ENCODE results near the gene TMEM255A. TPM values are rescaled to one million over a fixed set of nuclear protein-coding genes. Genes with fewer than 3 reads are reported as not detected.

TMEM255A gene
- total RNA-seq, 1 donor: not detected

GRCh38 chrX:120253784-120254183 lies 57.5 kb downstream of the TMEM255A start:
- no peak for DNase-seq (ENCODE audit: low read depth)
- TF ChIP-seq, protein P1, sequence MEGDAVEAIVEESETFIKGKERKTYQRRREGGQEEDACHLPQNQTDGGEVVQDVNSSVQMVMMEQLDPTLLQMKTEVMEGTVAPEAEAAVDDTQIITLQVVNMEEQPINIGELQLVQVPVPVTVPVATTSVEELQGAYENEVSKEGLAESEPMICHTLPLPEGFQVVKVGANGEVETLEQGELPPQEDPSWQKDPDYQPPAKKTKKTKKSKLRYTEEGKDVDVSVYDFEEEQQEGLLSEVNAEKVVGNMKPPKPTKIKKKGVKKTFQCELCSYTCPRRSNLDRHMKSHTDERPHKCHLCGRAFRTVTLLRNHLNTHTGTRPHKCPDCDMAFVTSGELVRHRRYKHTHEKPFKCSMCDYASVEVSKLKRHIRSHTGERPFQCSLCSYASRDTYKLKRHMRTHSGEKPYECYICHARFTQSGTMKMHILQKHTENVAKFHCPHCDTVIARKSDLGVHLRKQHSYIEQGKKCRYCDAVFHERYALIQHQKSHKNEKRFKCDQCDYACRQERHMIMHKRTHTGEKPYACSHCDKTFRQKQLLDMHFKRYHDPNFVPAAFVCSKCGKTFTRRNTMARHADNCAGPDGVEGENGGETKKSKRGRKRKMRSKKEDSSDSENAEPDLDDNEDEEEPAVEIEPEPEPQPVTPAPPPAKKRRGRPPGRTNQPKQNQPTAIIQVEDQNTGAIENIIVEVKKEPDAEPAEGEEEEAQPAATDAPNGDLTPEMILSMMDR (IDR thresholded peaks at IDR 0.05; ENCODE audit: insufficient read depth, low read length): no peak

DNA sequence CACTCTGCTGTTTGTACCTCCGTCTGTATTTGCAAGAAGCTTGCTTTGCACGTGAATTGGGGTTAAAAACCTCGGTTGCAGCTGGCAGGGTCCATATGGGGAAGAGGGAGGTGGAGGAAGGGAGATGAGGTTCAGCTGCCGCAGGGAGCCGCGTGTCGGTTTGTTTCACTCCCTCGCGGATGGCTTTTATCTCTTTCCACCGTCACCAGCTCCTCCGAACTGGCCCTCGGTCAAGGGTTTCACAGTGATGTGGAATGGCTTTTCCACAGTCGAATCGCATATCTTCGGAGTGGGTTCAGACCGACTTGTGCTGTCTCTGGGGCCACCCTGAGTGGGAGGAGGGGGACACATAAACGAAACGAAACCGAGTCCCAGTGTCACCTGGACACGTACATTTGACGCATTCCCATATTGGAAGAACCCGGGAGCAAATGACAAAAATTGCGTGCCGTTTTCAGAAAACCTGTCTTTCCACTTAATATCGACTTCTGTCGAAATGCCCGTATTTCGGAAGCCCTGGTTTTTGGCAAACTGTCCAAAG lies 59.7 kb downstream of the TMEM255A start:
- peak overlapping the region; percentile 73 for H3K4me3 ChIP-seq (ENCODE audit: low read depth, low read length)
- TF ChIP-seq, protein P1 (IDR thresholded peaks at IDR 0.05; ENCODE audit: insufficient read depth, low read length): no peak
- peak; percentile 32 for DNase-seq (ENCODE audit: low read depth)

More at GRCh38 chrX:120253784-120254183, 57.5 kb downstream of the TMEM255A start:
- H3K4me3 ChIP-seq (ENCODE audit: low read depth, low read length): no peak overlapping the region

DNA sequence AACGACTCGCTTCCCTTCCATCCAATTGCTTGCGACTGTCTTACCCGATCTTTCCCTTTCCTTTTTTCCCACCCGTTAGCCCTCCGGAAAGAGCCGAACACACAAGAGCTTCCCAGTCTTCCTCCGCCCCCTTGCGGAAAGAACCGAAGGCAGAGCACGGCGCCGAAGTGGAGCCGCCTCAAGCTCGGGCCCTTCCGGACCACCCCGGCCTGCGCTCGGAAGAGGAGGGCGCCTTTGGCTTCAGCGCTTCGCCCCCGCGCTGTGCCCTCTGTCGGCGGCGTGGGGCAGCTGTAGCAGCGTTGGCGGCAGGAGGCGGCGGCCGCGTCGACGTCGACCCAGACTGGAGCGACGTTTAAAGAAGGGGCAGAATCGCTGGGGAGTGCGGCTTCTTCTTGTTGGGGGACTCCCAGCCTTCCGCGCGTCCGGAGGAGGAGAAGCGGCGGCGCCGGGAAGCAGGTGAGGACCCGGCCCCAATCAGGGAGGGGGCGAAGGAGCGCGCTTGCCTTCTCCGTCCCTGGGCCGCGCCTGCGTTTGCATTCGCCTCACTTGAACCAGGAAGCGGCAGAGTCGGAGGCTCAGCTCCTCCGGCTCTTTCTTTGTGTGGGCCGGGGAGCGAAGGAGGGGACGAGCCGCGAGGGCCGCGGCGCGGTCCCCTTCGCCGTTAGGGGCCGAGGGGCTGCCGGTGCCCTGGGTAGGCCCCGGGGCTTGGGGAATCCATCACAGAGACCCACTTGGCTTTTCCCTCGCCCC lies 60.6 kb downstream of the TMEM255A start, which contains the start of gene ZBTB33:
TSS of gene ZBTB33 (plus strand) at position 291 of the 750 bp plus-strand sequence. CDS start 2,604 bp downstream, outside the sequence.
- DNase-seq (ENCODE audit: low read depth): peak; percentile 93
- TF ChIP-seq, protein P1 (IDR thresholded peaks at IDR 0.05; ENCODE audit: insufficient read depth, low read length): peak; percentile 53
- H3K4me3 ChIP-seq (ENCODE audit: low read depth, low read length): peak within 1 kb of the TSS; percentile 73

DNA sequence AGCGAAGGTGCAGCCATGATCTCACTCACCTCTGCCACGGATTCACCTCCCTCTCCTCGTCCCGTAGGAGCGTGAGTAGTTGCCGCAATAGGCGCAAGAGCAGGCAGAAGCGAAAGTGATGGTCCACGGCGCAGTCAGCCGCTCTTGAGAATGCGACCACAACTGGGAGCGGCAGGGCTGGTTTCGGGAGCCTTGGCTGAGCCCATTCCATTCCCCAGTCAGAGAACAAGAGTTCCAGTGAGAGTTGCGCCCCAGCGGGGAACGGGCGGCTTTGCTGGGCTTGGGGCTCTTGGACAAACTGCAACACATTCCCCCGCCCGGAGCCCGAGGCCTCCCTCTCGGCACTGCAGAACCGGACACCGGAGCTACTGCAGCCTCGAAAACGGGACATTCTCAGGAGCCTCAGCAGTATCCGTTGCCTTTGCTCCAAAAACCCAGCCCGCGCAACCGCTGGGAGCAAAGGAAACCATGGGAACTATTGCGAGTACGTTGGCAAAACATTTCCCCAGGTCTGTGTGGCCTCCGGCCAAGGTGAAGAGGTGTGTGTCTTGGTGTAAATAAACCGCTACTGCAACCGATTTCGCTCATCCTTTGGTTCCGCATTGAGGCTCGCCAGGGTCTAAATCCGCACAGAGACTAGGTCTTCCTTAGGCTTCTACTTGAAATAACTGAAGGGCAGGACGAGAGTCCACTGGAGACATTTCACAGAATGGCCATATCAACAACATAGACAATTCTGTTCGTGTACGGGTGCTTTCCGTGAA lies 66.3 kb downstream of the TMEM255A start:
- TF ChIP-seq, protein P1 (IDR thresholded peaks at IDR 0.05; ENCODE audit: insufficient read depth, low read length): no peak
- H3K4me3 ChIP-seq (ENCODE audit: low read depth, low read length): peak overlapping the region; percentile 77
- peak; percentile 87 for DNase-seq (ENCODE audit: low read depth)

GRCh38 chrX:120244395-120244734 lies 66.9 kb downstream of the TMEM255A start:
- no peak for DNase-seq (ENCODE audit: low read depth)
- TF ChIP-seq, protein P1 (IDR thresholded peaks at IDR 0.05; ENCODE audit: insufficient read depth, low read length): no peak
- H3K4me3 ChIP-seq (ENCODE audit: low read depth, low read length): peak overlapping the region; percentile 77

DNA sequence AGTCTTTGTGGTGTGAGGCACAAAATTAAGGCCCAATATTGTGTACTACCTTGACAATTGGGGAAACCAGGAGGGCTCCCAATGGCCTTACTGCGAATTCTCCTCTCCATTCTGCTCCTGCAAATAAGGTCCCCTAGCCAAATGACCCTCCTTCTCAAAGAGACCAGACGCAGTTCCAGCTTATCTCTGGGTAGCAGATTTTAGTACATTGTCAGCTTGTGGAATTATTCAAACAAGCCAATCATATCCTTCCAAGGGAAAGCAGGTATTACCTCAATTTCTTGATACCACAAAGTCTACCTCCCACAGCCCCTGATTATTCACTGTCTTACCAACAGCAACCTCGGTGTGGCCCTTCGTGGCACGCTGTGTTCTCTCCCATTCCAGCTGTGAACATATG lies 68.4 kb downstream of the TMEM255A start:
- no peak for DNase-seq (ENCODE audit: low read depth)
- no peak overlapping the region for H3K4me3 ChIP-seq (ENCODE audit: low read depth, low read length)
- TF ChIP-seq, protein P1 (IDR thresholded peaks at IDR 0.05; ENCODE audit: insufficient read depth, low read length): no peak

Data from fibroblast of the aortic adventitia (primary cell).